A549 (cell line): Measurements from ENCODE around the gene RIPOR2. TPM values are rescaled to one million over a fixed set of nuclear protein-coding genes. Genes with fewer than 3 reads are reported as not detected.

Experiments used
- ATAC-seq, 2 experiments: fragments of 200-7000 bp in 1 of 2; fragments of >200 bp in 1 of 2; cut with Nextera tagmentation in 1 of 2; cut with Tn5 transposase in 1 of 2; 3 replicates each; pipeline versions ENCODE4 v1.8.0 to v1.9.1; 2018 to 2020; ENCODE audit warnings: mild to moderate bottlenecking in 1 of 2, moderate library complexity in 1 of 2
- CTCF ChIA-PET: fragments of 300-600 bp; sonication (Branson Sonifier 250); formaldehyde crosslinking; extraction: SDS; loops from one replicate; lab custom pipeline; 2021; ENCODE audit warnings: antibody characterized with exemption, inconsistent platforms; lab: Yijun Ruan, JAX
- POLR2A ChIA-PET: fragments of 350-600 bp; formaldehyde crosslinking; extraction: SDS; loops from one replicate; lab custom pipeline; 2021; ENCODE audit warnings: antibody characterized with exemption, inconsistent platforms; lab: Yijun Ruan, JAX
- DNase-seq, 2 experiments: peaks; one replicate each; pipeline versions ENCODE4 v3.0.0 to v3.0.0-alpha.2; 2011 to 2016; ENCODE audit warnings: low read depth in 1 of 2, low spot score in 1 of 2
- FAIRE-seq: peaks from 2 replicates; lab custom pipeline; 2011; peaks lifted over from hg19 to GRCh38; lab: Jason Lieb, UNC
- H3K27ac ChIP-seq, 2 experiments: fragments of >200 bp; sonication (Bioruptor Twin); formaldehyde crosslinking; 3 replicates each; pipeline ENCODE4 v1.5.1; 2016 to 2017
- H3K4me1 ChIP-seq: fragments of >200 bp; sonication (Bioruptor Twin); formaldehyde crosslinking; 3 replicates; pipeline ENCODE4 v1.6.1; 2016
- H3K4me2 ChIP-seq: fragments of >200 bp; sonication (Bioruptor Twin); formaldehyde crosslinking; 3 replicates; pipeline ENCODE4 v1.6.1; 2016
- H3K4me3 ChIP-seq: fragments of >200 bp; sonication (Bioruptor Twin); formaldehyde crosslinking; 3 replicates; pipeline ENCODE4 v1.5.1; 2016
- H3K9me3 ChIP-seq: fragments of >200 bp; sonication (Bioruptor Twin); formaldehyde crosslinking; 3 replicates; pipeline ENCODE4 v1.6.1; 2016
- ATOH8 ChIP-seq: fragments of 250-450 bp; sonication (Bioruptor Pico); IDR thresholded peaks from 2 replicates; pipeline ENCODE4 v1.5.0; 2020; ENCODE audit warnings: low read depth, mild to moderate bottlenecking, moderate library complexity
- BCL3 ChIP-seq: fragments of >200 bp; sonication (Bioruptor Twin); formaldehyde crosslinking; IDR thresholded peaks from 3 replicates; pipeline ENCODE4 v1.6.1; 2016
- CBX2 ChIP-seq: fragments of 200-600 bp; sonication (generic); IDR thresholded peaks from 2 replicates; pipeline ENCODE4 v1.6.1; 2016; ENCODE audit warnings: low read depth, mild to moderate bottlenecking, borderline replicate concordance
- CEBPB ChIP-seq, 2 experiments: fragments of >200 bp in 1 of 2; sonication (Bioruptor Twin) in 1 of 2; formaldehyde crosslinking in 1 of 2; IDR thresholded peaks; 2 replicates each; pipeline ENCODE4 v1.6.1; 2012 to 2016
- CHD2 ChIP-seq: fragments of 150-350 bp; IDR thresholded peaks from 2 replicates; pipeline ENCODE4 v1.6.1; 2014; ENCODE audit warnings: low read length; ENCODE audit not compliant: partially characterized antibody
- CHD4 ChIP-seq: fragments of 200-600 bp; sonication (generic); IDR thresholded peaks from 2 replicates; pipeline ENCODE4 v1.6.1; 2016; ENCODE audit warnings: antibody characterized with exemption, mild to moderate bottlenecking, borderline replicate concordance
- EHMT2 ChIP-seq: fragments of 200-600 bp; sonication (generic); IDR thresholded peaks from 2 replicates; pipeline ENCODE4 v1.6.1; 2016; ENCODE audit warnings: antibody characterized with exemption, low read depth, mild to moderate bottlenecking, moderate library complexity
- EP300 ChIP-seq, 2 experiments: fragments of >200 bp; sonication (Bioruptor Twin); formaldehyde crosslinking; IDR thresholded peaks; 2 replicates in 1 of 2; 3 replicates in 1 of 2; pipeline ENCODE4 v1.6.1; 2016 to 2017
- FOSB ChIP-seq: fragments of 250-450 bp; sonication (Bioruptor Pico); IDR thresholded peaks from 2 replicates; pipeline ENCODE4 v1.5.0; 2020; ENCODE audit warnings: mild to moderate bottlenecking, moderate library complexity
- HDAC2 ChIP-seq: fragments of 200-600 bp; sonication (generic); IDR thresholded peaks from 2 replicates; pipeline ENCODE4 v1.6.1; 2016
- HES2 ChIP-seq: fragments of >200 bp; sonication (Bioruptor Twin); formaldehyde crosslinking; IDR thresholded peaks from 2 replicates; pipeline ENCODE4 v1.6.1; 2016
- HEYL ChIP-seq: fragments of 250-450 bp; sonication (Bioruptor Pico); IDR thresholded peaks from 2 replicates; pipeline ENCODE4 v1.8.0; 2021; ENCODE audit warnings: mild to moderate bottlenecking, moderate library complexity
- HMGXB4 ChIP-seq: fragments of 250-450 bp; sonication (Bioruptor Pico); IDR thresholded peaks from 2 replicates; pipeline ENCODE4 v1.5.0; 2021; ENCODE audit warnings: mild to moderate bottlenecking, moderate library complexity, borderline replicate concordance
- HOXB13 ChIP-seq: fragments of 250-450 bp; sonication (Bioruptor Pico); IDR thresholded peaks from 2 replicates; pipeline ENCODE4 v1.5.0; 2020; ENCODE audit warnings: low read depth, mild to moderate bottlenecking, moderate library complexity
- KDM5A ChIP-seq: fragments of 200-600 bp; sonication (generic); IDR thresholded peaks from 2 replicates; pipeline ENCODE4 v1.6.1; 2016; ENCODE audit warnings: antibody characterized with exemption, mild to moderate bottlenecking
- MAFK ChIP-seq: fragments of 450-650 bp; IDR thresholded peaks from 2 replicates; pipeline ENCODE4 v1.6.1; 2014; ENCODE audit not compliant: partially characterized antibody
- NFE2L2 ChIP-seq: fragments of 150-350 bp; conservative IDR thresholded peaks from 2 replicates; pipeline ENCODE4 v1.6.1; 2014; ENCODE audit warnings: low read length
- NR3C1 ChIP-seq: fragments of >200 bp; sonication (Bioruptor Twin); formaldehyde crosslinking; IDR thresholded peaks from 3 replicates; pipeline ENCODE4 v1.6.1; 2017
- PBX3 ChIP-seq: IDR thresholded peaks from 2 replicates; pipeline ENCODE4 v1.6.1; 2012
- POLR2A ChIP-seq: IDR thresholded peaks from 2 replicates; pipeline ENCODE4 v1.6.1; 2012; ENCODE audit warnings: mild to moderate bottlenecking, low read length
- SMC3 ChIP-seq: fragments of >200 bp; sonication (Bioruptor Twin); formaldehyde crosslinking; IDR thresholded peaks from 3 replicates; pipeline ENCODE4 v1.6.1; 2018; ENCODE audit warnings: inconsistent platforms
- TFCP2L1 ChIP-seq: fragments of 250-450 bp; sonication (Bioruptor Pico); IDR thresholded peaks from 2 replicates; pipeline ENCODE4 v1.5.0; 2021; ENCODE audit warnings: mild to moderate bottlenecking
- TP53 ChIP-seq: fragments of 250-450 bp; sonication (Bioruptor Pico); IDR thresholded peaks from 2 replicates; pipeline ENCODE4 v1.5.0; 2021; ENCODE audit warnings: mild to moderate bottlenecking, moderate library complexity
- USF2 ChIP-seq: fragments of 450-650 bp; IDR thresholded peaks from 2 replicates; pipeline ENCODE4 v1.6.1; 2014; ENCODE audit warnings: antibody characterized with exemption
- WGBS: methylation state at CpG from one replicate; pipeline ENCODE4 v1.1.6; 2017; ENCODE audit errors: missing lambda C conversion rate; 5-methylcytosine and 5-hydroxymethylcytosine counted together
- polyA plus RNA-seq, 4 experiments: library from polyadenylated mRNA; depleted of rRNA in 3 of 4; stranded (reverse); fragments of >200 nt; fragmentation: RNase III in 1 of 4; extraction: RNeasy Plus Mini Kit Qiagen cat#74134 plus additional on column Dnase treatment in 1 of 4; gene quantifications; 2 replicates in 3 of 4; 3 replicates in 1 of 4; pipeline ENCODE4 v1.2.3, GENCODE V29; 2011 to 2017

The RIPOR2 gene
- polyA plus RNA-seq, 2 of the 4 experiments (the other 2 are of a cell fraction), result 0.01 TPM; not detected in 1

GRCh38 chr6:24823185-24823584 is 112.6 kb downstream of the RIPOR2 start:
- Histone ChIP-seq H3K4me3 (no peak overlapping the region), H3K9me3 (no peaks in the 10 kb centered on the region), H3K4me1 (peaks cover 3% of the 10 kb centered on the region; the same call in 2 of the 3 replicates), H3K27ac (no peak overlapping the region), H3K4me2 (no peak overlapping the region)
- no peak for TF ChIP-seq MAFK
- no peak for TF ChIP-seq SMC3
- no peak for TF ChIP-seq ATOH8 (CRISPR knock-in tag)
- TF ChIP-seq CHD2, result no peak
- TF ChIP-seq KDM5A, result no peak
- TF ChIP-seq EP300 (IDR thresholded peaks at IDR 0.05), result no peak
- TF ChIP-seq NFE2L2, result no peak
- TF ChIP-seq HDAC2, result no peak
- no peak for TF ChIP-seq HOXB13
- no peak for TF ChIP-seq NR3C1
- TF ChIP-seq FOSB (CRISPR knock-in tag), result no peak
- no peak for TF ChIP-seq USF2
- no peak for TF ChIP-seq HEYL (CRISPR knock-in tag)
- TF ChIP-seq CEBPB (IDR thresholded peaks at IDR 0.05), result no peak
- no peak for TF ChIP-seq BCL3
- TF ChIP-seq POLR2A, result no peak
- ATAC-seq (no peak), DNase-seq (no peak), FAIRE-seq (no peak)
- ChIA-PET POLR2A (no interaction called here), CTCF (interaction anchor here (2.1 kb wide), 1 partner anchor 25 kb away, joined by 6 read pairs; the partner anchor contains the start of gene ARMH2)
- WGBS, result 73% methylated on average over 2 of the region's 2 CpGs

- H3K4me2 ChIP-seq, result no peak overlapping the region
- no peaks in the 10 kb centered on the region for H3K9me3 ChIP-seq
- TF ChIP-seq HOXB13, result no peak
- TF ChIP-seq POLR2A, result no peak
- TF ChIP-seq CHD4, result no peak
- no peak for TF ChIP-seq HES2
- no peak for TF ChIP-seq EHMT2
- TF ChIP-seq TP53 (CRISPR knock-in tag), result no peak
- TF ChIP-seq TFCP2L1 (CRISPR knock-in tag), result no peak
- no peak for TF ChIP-seq BCL3
- TF ChIP-seq HMGXB4 (CRISPR knock-in tag), result no peak
- TF ChIP-seq CBX2, result no peak
- TF ChIP-seq PBX3, result no peak
- 74% methylated on average over 6 of the region's 6 CpGs for WGBS
- ATAC-seq (no peak), FAIRE-seq (no peak), DNase-seq (no peak)
- no peak overlapping the region for H3K4me3 ChIP-seq
- POLR2A ChIA-PET, result no interaction called here
- no peak overlapping the region for H3K27ac ChIP-seq
- peaks cover 3% of the 10 kb centered on the region; the same call in 2 of the 3 replicates for H3K4me1 ChIP-seq
- CTCF ChIA-PET, result interaction anchor here (2.1 kb wide), 1 partner anchor 24 kb away, joined by 6 read pairs; the partner anchor contains the start of gene ARMH2
These were observed 113.1 kb downstream of the RIPOR2 start for GRCh38 chr6:24822696-24823095.
